Measurements from ENCODE around the gene MCRS1.
"Not testable (repeated sequence)": the region's sequence is repeated elsewhere in the genome, so short reads cannot be mapped to it uniquely, and the experiment has no call there.

Gene MCRS1

DNA sequence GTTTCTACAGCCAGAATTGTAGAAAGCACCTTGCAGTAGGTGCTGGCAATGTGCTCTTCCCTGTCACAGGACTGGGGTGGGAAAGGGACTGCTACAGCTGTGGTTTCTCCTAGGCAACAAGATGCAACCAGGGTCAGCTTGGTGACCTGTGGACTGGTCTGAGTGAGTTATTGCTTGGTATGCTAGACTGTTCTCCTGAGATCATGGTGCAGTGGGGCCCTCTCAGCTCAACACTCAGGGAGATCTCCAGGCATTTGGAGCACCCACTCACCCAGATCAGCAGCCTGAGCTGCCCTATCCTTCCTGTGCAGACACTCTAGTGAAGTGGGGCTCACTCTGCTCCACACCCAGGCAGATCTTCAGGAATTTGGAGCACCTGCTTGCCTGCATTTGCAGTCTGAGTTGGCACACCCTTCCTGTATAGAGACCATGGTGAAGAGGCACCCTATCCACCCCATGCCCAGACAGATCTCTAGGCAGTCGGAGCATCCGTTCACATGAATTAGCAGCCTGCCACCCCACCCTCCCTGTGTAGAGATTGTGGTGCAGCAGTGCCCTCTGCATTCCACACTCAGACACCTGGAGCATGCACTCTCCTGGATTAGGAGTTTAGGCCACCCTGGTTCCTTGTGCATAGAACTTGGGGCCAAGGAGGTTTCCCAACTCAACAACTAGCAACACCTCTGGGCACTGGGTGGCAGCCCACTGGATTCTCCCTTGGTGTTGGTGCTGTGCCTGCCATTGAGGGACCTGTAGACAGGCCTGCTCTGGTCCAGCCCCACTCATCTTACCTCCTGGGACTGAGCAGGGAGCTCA, 41.3 kb upstream of the MCRS1 start:
- TF ChIP-seq CTCF (IDR thresholded peaks at IDR 0.05; ENCODE audit: borderline replicate concordance, control extremely low read depth, extremely low read depth, insufficient read depth, missing control alignments), result no peak
- no peak for DNase-seq (ENCODE audit: low spot score)
- in situ Hi-C loops (cut with MboI; ENCODE audit: low sequenced_read_pairs, unreplicated experiment), result no loop called here

DNA sequence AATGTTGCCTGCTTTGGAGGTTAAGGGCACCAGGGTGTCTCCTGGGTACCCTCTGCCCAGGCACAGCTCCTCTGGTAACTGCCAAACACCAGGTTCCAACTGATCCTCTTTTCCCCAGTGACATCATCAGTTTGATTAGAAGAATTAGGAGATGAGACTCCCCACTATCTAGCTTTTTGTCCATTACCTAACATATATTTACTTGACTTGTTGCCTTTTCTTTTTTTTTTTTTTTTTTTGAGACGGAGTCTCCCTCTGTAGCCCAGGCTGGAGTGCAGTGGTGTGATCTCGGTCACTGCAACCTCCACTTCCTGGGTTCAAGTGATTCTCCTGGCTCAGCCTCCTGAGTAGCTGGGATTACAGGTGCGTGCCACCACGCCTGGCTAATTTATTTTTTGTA, 37.6 kb upstream of the MCRS1 start, which contains the start of gene FAM186B:
FAM186B (minus strand) TSS at position 101 of the 400 bp plus-strand sequence. CDS start 162 bp downstream, outside the sequence.
- DNase-seq (ENCODE audit: low spot score); in situ Hi-C loops (cut with MboI; ENCODE audit: low sequenced_read_pairs, unreplicated experiment): not testable (repeated sequence)

DNA sequence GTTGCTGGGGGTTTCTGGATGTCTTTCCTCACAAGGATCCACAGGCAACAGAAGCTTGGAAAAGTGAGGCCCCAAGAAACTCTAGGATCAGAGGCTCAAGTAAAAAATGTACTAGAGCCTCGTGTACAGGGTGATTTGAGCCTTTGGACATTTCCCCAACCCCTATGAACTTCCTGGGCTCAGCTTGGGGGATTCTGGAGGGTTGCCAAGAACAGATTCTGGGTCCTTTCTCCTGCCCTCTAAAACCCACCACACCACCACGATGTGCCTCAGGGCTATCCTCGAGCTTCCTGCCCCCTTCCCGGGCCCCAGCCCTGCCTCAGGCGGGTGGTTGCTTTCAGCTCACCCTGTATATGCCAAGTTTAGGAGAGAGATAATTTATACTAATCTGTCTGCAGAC, 36.9 kb upstream of the MCRS1 start:
- no peak for TF ChIP-seq CTCF (IDR thresholded peaks at IDR 0.05; ENCODE audit: borderline replicate concordance, control extremely low read depth, extremely low read depth, insufficient read depth, missing control alignments)
- in situ Hi-C loops (cut with MboI; ENCODE audit: low sequenced_read_pairs, unreplicated experiment), result no loop called here

GRCh38 chr12:49603721-49604120, 35.8 kb upstream of the MCRS1 start:
- DNase-seq (ENCODE audit: low spot score), result no peak
- no peak for TF ChIP-seq CTCF (IDR thresholded peaks at IDR 0.05; ENCODE audit: borderline replicate concordance, control extremely low read depth, extremely low read depth, insufficient read depth, missing control alignments)
- in situ Hi-C loops (cut with MboI; ENCODE audit: low sequenced_read_pairs, unreplicated experiment), result no loop called here

More for the DNA sequence above, 36.9 kb upstream of the MCRS1 start:
- DNase-seq (ENCODE audit: low spot score), result no peak

DNA sequence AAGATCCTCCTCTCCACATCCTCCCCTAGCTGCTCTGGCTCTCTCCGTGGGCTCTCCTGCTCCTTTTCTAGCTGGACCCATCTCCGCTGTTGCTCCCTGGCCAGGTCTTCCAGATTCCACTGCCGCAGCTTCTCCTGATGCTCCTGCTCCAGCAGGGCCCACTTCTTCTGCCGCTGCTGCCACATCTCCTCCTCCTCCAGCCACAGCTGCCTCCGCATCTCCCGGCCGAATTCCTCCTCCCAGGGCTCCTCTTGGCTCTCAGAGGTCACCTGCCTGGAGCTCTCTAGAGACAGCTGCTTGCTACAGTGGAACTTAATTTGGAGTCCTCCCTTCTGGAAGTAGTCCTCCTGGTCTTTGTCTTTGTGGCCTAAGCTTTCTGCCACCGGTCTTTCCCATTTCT, 32.0 kb upstream of the MCRS1 start:
- DNase-seq (ENCODE audit: low spot score), result no peak
- in situ Hi-C loops (cut with MboI; ENCODE audit: low sequenced_read_pairs, unreplicated experiment), result no loop called here

GRCh38 chr12:49598527-49598926, 30.6 kb upstream of the MCRS1 start:
- in situ Hi-C loops (cut with MboI; ENCODE audit: low sequenced_read_pairs, unreplicated experiment), result no loop called here
- no peak for TF ChIP-seq CTCF (IDR thresholded peaks at IDR 0.05; ENCODE audit: borderline replicate concordance, control extremely low read depth, extremely low read depth, insufficient read depth, missing control alignments)
- no peak for DNase-seq (ENCODE audit: low spot score)

More for the DNA sequence above, 32.0 kb upstream of the MCRS1 start:
- no peak for TF ChIP-seq CTCF (IDR thresholded peaks at IDR 0.05; ENCODE audit: borderline replicate concordance, control extremely low read depth, extremely low read depth, insufficient read depth, missing control alignments)

- DNase-seq (ENCODE audit: low spot score), result no peak
- TF ChIP-seq CTCF (IDR thresholded peaks at IDR 0.05; ENCODE audit: borderline replicate concordance, control extremely low read depth, extremely low read depth, insufficient read depth, missing control alignments), result no peak
- in situ Hi-C loops (cut with MboI; ENCODE audit: low sequenced_read_pairs, unreplicated experiment), result no loop called here
Observed at GRCh38 chr12:49588721-49589516, 21.0 kb upstream of the MCRS1 start.

Data from GM13976 (cell line).